GM06990 (cell line): Measurements from ENCODE around the gene SNX5.
A peak's percentile ranks its signal among the peaks of the same experiment; 100 is the strongest.

Source experiments
- DNase-seq: peaks from one replicate; pipeline ENCODE4 v3.0.0-alpha.2; 2011; ENCODE audit not compliant: insufficient read length; ENCODE audit errors: extremely low read depth
- H3K27me3 ChIP-seq: replicated peaks from 2 replicates; pipeline ENCODE4 v1.6.0; 2011; ENCODE audit warnings: low read length; ENCODE audit not compliant: control insufficient read depth, insufficient read depth
- H3K36me3 ChIP-seq: 2 replicates; pipeline ENCODE4 v1.5.1; 2011; ENCODE audit warnings: low read length; ENCODE audit not compliant: control insufficient read depth, insufficient read depth
- H3K4me3 ChIP-seq: replicated peaks from 2 replicates; pipeline ENCODE4 v1.5.1; 2011; ENCODE audit warnings: low read depth, mild to moderate bottlenecking, control low read depth, low read length
- TF ChIP-seq, protein P1 (sequence below): IDR thresholded peaks from 2 replicates; pipeline ENCODE4 v1.5.1; 2011; ENCODE audit warnings: low read length, control low read depth, mild to moderate bottlenecking, inconsistent platforms; ENCODE audit not compliant: insufficient read depth, poor library complexity, severe bottlenecking

Gene SNX5

GRCh38 chr20:17999566-17999965 lies 31.0 kb upstream of the SNX5 start:
- no peak for DNase-seq
- no peak overlapping the region for H3K4me3 ChIP-seq
- TF ChIP-seq, protein P1, sequence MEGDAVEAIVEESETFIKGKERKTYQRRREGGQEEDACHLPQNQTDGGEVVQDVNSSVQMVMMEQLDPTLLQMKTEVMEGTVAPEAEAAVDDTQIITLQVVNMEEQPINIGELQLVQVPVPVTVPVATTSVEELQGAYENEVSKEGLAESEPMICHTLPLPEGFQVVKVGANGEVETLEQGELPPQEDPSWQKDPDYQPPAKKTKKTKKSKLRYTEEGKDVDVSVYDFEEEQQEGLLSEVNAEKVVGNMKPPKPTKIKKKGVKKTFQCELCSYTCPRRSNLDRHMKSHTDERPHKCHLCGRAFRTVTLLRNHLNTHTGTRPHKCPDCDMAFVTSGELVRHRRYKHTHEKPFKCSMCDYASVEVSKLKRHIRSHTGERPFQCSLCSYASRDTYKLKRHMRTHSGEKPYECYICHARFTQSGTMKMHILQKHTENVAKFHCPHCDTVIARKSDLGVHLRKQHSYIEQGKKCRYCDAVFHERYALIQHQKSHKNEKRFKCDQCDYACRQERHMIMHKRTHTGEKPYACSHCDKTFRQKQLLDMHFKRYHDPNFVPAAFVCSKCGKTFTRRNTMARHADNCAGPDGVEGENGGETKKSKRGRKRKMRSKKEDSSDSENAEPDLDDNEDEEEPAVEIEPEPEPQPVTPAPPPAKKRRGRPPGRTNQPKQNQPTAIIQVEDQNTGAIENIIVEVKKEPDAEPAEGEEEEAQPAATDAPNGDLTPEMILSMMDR: no peak

GRCh38 chr20:17998446-17998845 lies 29.9 kb upstream of the SNX5 start:
- Histone ChIP-seq H3K36me3 (no peaks in the 10 kb centered on the region), H3K27me3 (no peaks in the 10 kb centered on the region), H3K4me3 (no peak overlapping the region)
- DNase-seq: no peak
- TF ChIP-seq, protein P1: no peak

More at GRCh38 chr20:17999566-17999965, 31.0 kb upstream of the SNX5 start:
- H3K27me3 ChIP-seq: no peaks in the 10 kb centered on the region
- no peaks in the 10 kb centered on the region for H3K36me3 ChIP-seq

- no peak overlapping the region for H3K4me3 ChIP-seq
- no peaks in the 10 kb centered on the region for H3K36me3 ChIP-seq
- no peak for DNase-seq
- H3K27me3 ChIP-seq: no peaks in the 10 kb centered on the region
- TF ChIP-seq, protein P1: peak; percentile 95
Measured at GRCh38 chr20:17995967-17996819, 27.6 kb upstream of the SNX5 start.

- Histone ChIP-seq H3K36me3 (peaks cover 3% of the 10 kb centered on the region), H3K4me3 (no peak overlapping the region), H3K27me3 (no peaks in the 10 kb centered on the region)
- no peak for DNase-seq
- TF ChIP-seq, protein P1: no peak
Measured at GRCh38 chr20:17993546-17993945, 25.0 kb upstream of the SNX5 start.

GRCh38 chr20:17992847-17993513 lies 24.4 kb upstream of the SNX5 start:
- no peaks in the 10 kb centered on the region for H3K27me3 ChIP-seq
- peaks cover 3% of the 10 kb centered on the region for H3K36me3 ChIP-seq
- DNase-seq: no peak
- H3K4me3 ChIP-seq: no peak overlapping the region
- TF ChIP-seq, protein P1: no peak
